PC-9 (cell line): ENCODE data around the gene SPATS2. TPM values are rescaled to one million over a fixed set of nuclear protein-coding genes. Genes with fewer than 3 reads are reported as not detected.

Experiments
- BruUV-seq: library from RNA; stranded (reverse); fragments of 400-500 nt; replicated peaks from 2 replicates; lab custom pipeline; 2021; lab: Mats Ljungman, UMichigan
- CTCF ChIA-PET: fragments of 300-600 bp; sonication (Branson Sonifier 250); formaldehyde crosslinking; loops from one replicate; lab custom pipeline; 2022; ENCODE audit warnings: antibody characterized with exemption; lab: Charles Lee
- POLR2A ChIA-PET: fragments of 300-600 bp; sonication (Branson Sonifier 250); formaldehyde crosslinking; loops from one replicate; lab custom pipeline; 2022; ENCODE audit warnings: antibody characterized with exemption; ENCODE audit not compliant: unreplicated experiment; lab: Charles Lee
- DNase-seq, 2 experiments: peaks; one replicate each; pipeline versions ENCODE4 v3.0.0 to v3.0.0-alpha.2; 2015 to 2022; ENCODE audit warnings: mixed read lengths in 1 of 2
- H2AFZ ChIP-seq: fragments of 200-600 bp; sonication (generic); 2 replicates; pipeline ENCODE4 v1.8.1; 2017; ENCODE audit warnings: antibody characterized with exemption
- H3F3A ChIP-seq: fragments of 200-600 bp; sonication (generic); 2 replicates; pipeline ENCODE4 v1.8.1; 2017; ENCODE audit warnings: antibody characterized with exemption, mild to moderate bottlenecking, low read depth; ENCODE audit not compliant: insufficient read depth
- H3K27ac ChIP-seq: fragments of 200-600 bp; sonication (generic); 2 replicates; pipeline ENCODE4 v1.6.1; 2016; ENCODE audit warnings: mixed run types
- H3K27me3 ChIP-seq: fragments of 200-600 bp; sonication (generic); 2 replicates; pipeline ENCODE4 v1.6.1; 2016; ENCODE audit warnings: low read depth, mixed run types; ENCODE audit not compliant: insufficient read depth
- H3K36me3 ChIP-seq: fragments of 200-600 bp; sonication (generic); 2 replicates; pipeline ENCODE4 v1.6.1; 2016; ENCODE audit warnings: low read depth, mixed run types
- H3K4me1 ChIP-seq: fragments of 200-600 bp; sonication (generic); replicated peaks from 2 replicates; pipeline ENCODE4 v1.6.1; 2016; ENCODE audit warnings: mixed run types; ENCODE audit not compliant: insufficient read depth
- H3K4me2 ChIP-seq: fragments of 200-600 bp; sonication (generic); 2 replicates; pipeline ENCODE4 v1.6.1; 2017; ENCODE audit warnings: mixed run types
- H3K4me3 ChIP-seq: fragments of 200-600 bp; sonication (generic); 2 replicates; pipeline ENCODE4 v1.6.1; 2016; ENCODE audit warnings: mixed run types
- H3K79me2 ChIP-seq: fragments of 200-600 bp; sonication (generic); 2 replicates; pipeline ENCODE4 v1.6.1; 2017; ENCODE audit warnings: low read depth, mixed run types
- H3K9me2 ChIP-seq: fragments of 200-600 bp; sonication (generic); 2 replicates; pipeline ENCODE4 v1.8.1; 2017; ENCODE audit warnings: mild to moderate bottlenecking; ENCODE audit not compliant: insufficient read depth
- H3K9me3 ChIP-seq: fragments of 200-600 bp; sonication (generic); 2 replicates; pipeline ENCODE4 v1.8.1; 2016; ENCODE audit warnings: low read depth; ENCODE audit not compliant: insufficient read depth
- H4K20me1 ChIP-seq: fragments of 200-600 bp; sonication (generic); 2 replicates; pipeline ENCODE4 v1.8.1; 2017; ENCODE audit not compliant: insufficient read depth
- EZH2 ChIP-seq: fragments of 200-600 bp; sonication (generic); IDR thresholded peaks from 2 replicates; pipeline ENCODE4 v1.8.0; 2017; ENCODE audit warnings: antibody characterized with exemption, low read depth
- intact Hi-C: fragments of 100-400 bp; cut with micrococcal nuclease; formaldehyde crosslinking; loops from one replicate; pipeline ENCODE4 v1.10.0; 2022; ENCODE audit not compliant: unreplicated experiment
- total RNA-seq: library from RNA; stranded (reverse); gene quantifications from 2 replicates; pipeline ENCODE4 v1.2.3, GENCODE V29; 2021
- TF ChIP-seq, protein P1 (sequence below): fragments of 200-600 bp; sonication (generic); conservative IDR thresholded peaks from 2 replicates; pipeline ENCODE4 v1.6.1; 2017; ENCODE audit warnings: mixed run types, antibody characterized with exemption, mild to moderate bottlenecking, moderate library complexity

Gene SPATS2
- total RNA-seq, 1 experiment from 2014 or later, result 65.1 TPM

- no peak overlapping the region for H2AFZ ChIP-seq
- no peaks in the 10 kb centered on the region for H3K9me2 ChIP-seq
- no peak overlapping the region for H3K4me3 ChIP-seq
- H3K36me3 ChIP-seq, result peaks cover 4% of the 10 kb centered on the region; the same call in 1 of the 2 replicates
- H3K9me3 ChIP-seq, result no peaks in the 10 kb centered on the region
- H4K20me1 ChIP-seq, result no peaks in the 10 kb centered on the region
- BruUV-seq, result no TSS peak
- ChIA-PET CTCF (interaction anchor here (0.6 kb wide), 1 partner anchor 160 kb away, joined by 3 read pairs; no protein-coding TSS in a partner anchor), POLR2A (no interaction called here)
- H3K27me3 ChIP-seq, result no peaks in the 10 kb centered on the region
- H3K4me2 ChIP-seq, result no peak overlapping the region
- H3K4me1 ChIP-seq, result no peaks in the 10 kb centered on the region
- intact Hi-C loops, result no loop called here
- no peak for TF ChIP-seq EZH2
- TF ChIP-seq, protein P1, sequence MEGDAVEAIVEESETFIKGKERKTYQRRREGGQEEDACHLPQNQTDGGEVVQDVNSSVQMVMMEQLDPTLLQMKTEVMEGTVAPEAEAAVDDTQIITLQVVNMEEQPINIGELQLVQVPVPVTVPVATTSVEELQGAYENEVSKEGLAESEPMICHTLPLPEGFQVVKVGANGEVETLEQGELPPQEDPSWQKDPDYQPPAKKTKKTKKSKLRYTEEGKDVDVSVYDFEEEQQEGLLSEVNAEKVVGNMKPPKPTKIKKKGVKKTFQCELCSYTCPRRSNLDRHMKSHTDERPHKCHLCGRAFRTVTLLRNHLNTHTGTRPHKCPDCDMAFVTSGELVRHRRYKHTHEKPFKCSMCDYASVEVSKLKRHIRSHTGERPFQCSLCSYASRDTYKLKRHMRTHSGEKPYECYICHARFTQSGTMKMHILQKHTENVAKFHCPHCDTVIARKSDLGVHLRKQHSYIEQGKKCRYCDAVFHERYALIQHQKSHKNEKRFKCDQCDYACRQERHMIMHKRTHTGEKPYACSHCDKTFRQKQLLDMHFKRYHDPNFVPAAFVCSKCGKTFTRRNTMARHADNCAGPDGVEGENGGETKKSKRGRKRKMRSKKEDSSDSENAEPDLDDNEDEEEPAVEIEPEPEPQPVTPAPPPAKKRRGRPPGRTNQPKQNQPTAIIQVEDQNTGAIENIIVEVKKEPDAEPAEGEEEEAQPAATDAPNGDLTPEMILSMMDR, result no peak
- no peak for DNase-seq
- no peaks in the 10 kb centered on the region for H3K79me2 ChIP-seq
- H3K27ac ChIP-seq, result no peak overlapping the region
- H3F3A ChIP-seq, result peaks cover 7% of the 10 kb centered on the region; the same call in 1 of the 2 replicates
Observed at GRCh38 chr12:49489154-49489553, 121.9 kb downstream of the SPATS2 start.

- BruUV-seq, result no TSS peak
- intact Hi-C loops, result no loop called here
Observed at GRCh38 chr12:49489720-49490119, 122.5 kb downstream of the SPATS2 start.

DNA sequence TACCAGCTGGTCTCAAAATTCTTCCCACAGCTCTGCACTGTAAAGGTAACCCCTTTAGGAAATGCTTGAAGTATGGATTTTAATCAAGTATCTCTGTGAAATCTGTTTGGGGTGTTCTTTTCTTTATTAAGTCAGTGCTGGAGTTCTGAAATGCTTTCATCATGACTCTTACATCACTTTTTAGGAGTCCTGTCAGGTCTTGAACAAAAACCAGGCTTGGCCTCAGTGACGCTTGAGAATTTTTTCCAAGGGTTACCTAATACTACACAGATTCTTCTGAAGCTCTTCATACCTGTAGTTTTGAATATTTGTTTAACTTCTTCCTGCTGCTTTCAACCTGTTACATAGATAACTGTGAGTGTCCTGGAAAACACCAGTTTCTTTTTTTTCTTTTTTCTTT is 124.6 kb downstream of the SPATS2 start:
- Histone ChIP-seq H3K79me2 (no peaks in the 10 kb centered on the region), H3K9me2 (no peaks in the 10 kb centered on the region), H3K4me3 (no peak overlapping the region), H3K4me2 (no peak overlapping the region), H3K27ac (no peak overlapping the region), H3K36me3 (no peaks in the 10 kb centered on the region), H4K20me1 (no peaks in the 10 kb centered on the region), H3K4me1 (no peaks in the 10 kb centered on the region), H3K27me3 (no peaks in the 10 kb centered on the region), H2AFZ (no peak overlapping the region), H3F3A (peaks cover 2% of the 10 kb centered on the region; the same call in 1 of the 2 replicates), H3K9me3 (no peaks in the 10 kb centered on the region)
- CTCF ChIA-PET, result interaction anchor here (0.7 kb wide), 1 partner anchor 18 kb away, joined by 6 read pairs; no protein-coding TSS in a partner anchor
- BruUV-seq, result no TSS peak
- TF ChIP-seq EZH2, result no peak
- TF ChIP-seq, protein P1, result no peak
- POLR2A ChIA-PET, result no interaction called here
- no peak for DNase-seq
- intact Hi-C loops, result no loop called here

More at GRCh38 chr12:49489720-49490119, 122.5 kb downstream of the SPATS2 start:
- Histone ChIP-seq H3K27ac (no peak overlapping the region), H3K4me3 (no peak overlapping the region), H3K9me3 (no peaks in the 10 kb centered on the region), H4K20me1 (no peaks in the 10 kb centered on the region), H3K79me2 (no peaks in the 10 kb centered on the region), H3K4me2 (no peak overlapping the region), H3K36me3 (peaks cover under 1% of the 10 kb centered on the region; the same call in 1 of the 2 replicates), H2AFZ (no peak overlapping the region), H3K27me3 (no peaks in the 10 kb centered on the region), H3K9me2 (no peaks in the 10 kb centered on the region), H3K4me1 (no peaks in the 10 kb centered on the region), H3F3A (peaks cover 7% of the 10 kb centered on the region; the same call in 1 of the 2 replicates)
- ChIA-PET POLR2A (no interaction called here), CTCF (interaction anchor here (0.6 kb wide), 1 partner anchor 159 kb away, joined by 3 read pairs; no protein-coding TSS in a partner anchor)
- TF ChIP-seq EZH2, result no peak
- TF ChIP-seq, protein P1, result no peak
- no peak for DNase-seq
